Naive thymus-derived CD4-positive, alpha-beta T cell (primary cell): Measurements from ENCODE around the gene GAL3ST2. TPM values are rescaled to one million over a fixed set of nuclear protein-coding genes. Genes with fewer than 3 reads are reported as not detected.

Experiments
- ATAC-seq: fragments of 150-1000 bp; cut with Tn5 transposase; 2 replicates; pipeline ENCODE4 v1.10.0; 2021; ENCODE audit warnings: mild to moderate bottlenecking, moderate library complexity
- CTCF ChIA-PET: fragments of 350-600 bp; sonication (Branson Sonifier 250); formaldehyde crosslinking; loops from one replicate; lab custom pipeline; 2021; ENCODE audit warnings: antibody characterized with exemption; lab: Charles Lee
- POLR2A ChIA-PET: fragments of 350-600 bp; sonication (Branson Sonifier 250); formaldehyde crosslinking; loops from one replicate; lab custom pipeline; 2021; ENCODE audit warnings: antibody characterized with exemption, inconsistent platforms; lab: Charles Lee
- DNase-seq, 9 donors: peaks; one replicate each; pipeline versions ENCODE4 v3.0.0 to v3.0.0-alpha.2; 2020 to 2022; ENCODE audit warnings: mixed read lengths in 1 of 9
- H3K27ac ChIP-seq: one replicate; pipeline ENCODE4 v1.7.0; 2013; ENCODE audit warnings: mild to moderate bottlenecking, low read depth, low read length, moderate library complexity
- H3K27me3 ChIP-seq, 2 donors: one replicate each; pipeline ENCODE4 v1.7.0; 2013; ENCODE audit warnings: low read length in 2 of 2, mild to moderate bottlenecking in 2 of 2, moderate library complexity in 2 of 2; ENCODE audit not compliant: control insufficient read depth in 2 of 2, insufficient read depth in 2 of 2
- H3K36me3 ChIP-seq, 3 experiments: 1 replicate in 2 of 3; 2 replicates in 1 of 3; pipeline ENCODE4 v1.7.0; 2013; ENCODE audit warnings: low read length in 3 of 3, mild to moderate bottlenecking in 3 of 3, moderate library complexity in 1 of 3; ENCODE audit not compliant: insufficient read depth in 3 of 3, control insufficient read depth in 2 of 3
- H3K4me1 ChIP-seq, 2 donors: one replicate each; pipeline ENCODE4 v1.7.0; 2013; ENCODE audit warnings: low read length in 2 of 2, mild to moderate bottlenecking in 2 of 2, moderate library complexity in 1 of 2; ENCODE audit not compliant: control insufficient read depth in 2 of 2, insufficient read depth in 2 of 2
- H3K4me3 ChIP-seq: 2 replicates; pipeline ENCODE4 v1.7.0; 2013; ENCODE audit warnings: mild to moderate bottlenecking, low read length
- H3K9me3 ChIP-seq, 3 experiments: 1 replicate in 2 of 3; 2 replicates in 1 of 3; pipeline ENCODE4 v1.7.0; 2013; ENCODE audit warnings: low read length in 3 of 3; ENCODE audit not compliant: control insufficient read depth in 2 of 3
- H3K27ac Mint-ChIP-seq, 9 donors: one replicate each; pipeline ENCODE4 v1.8.0; 2020 to 2022; ENCODE audit warnings: mixed read lengths in 9 of 9, mild to moderate bottlenecking in 8 of 9, moderate library complexity in 5 of 9, inconsistent platforms in 2 of 9
- H3K27me3 Mint-ChIP-seq, 5 donors: one replicate each; pipeline ENCODE4 v1.8.0; 2021 to 2022; ENCODE audit warnings: mixed read lengths in 5 of 5, mild to moderate bottlenecking in 1 of 5
- H3K36me3 Mint-ChIP-seq, 5 donors: one replicate each; pipeline ENCODE4 v1.8.0; 2020 to 2022; ENCODE audit warnings: mixed read lengths in 5 of 5, mild to moderate bottlenecking in 3 of 5, inconsistent platforms in 1 of 5
- H3K4me1 Mint-ChIP-seq, 7 donors: one replicate each; pipeline ENCODE4 v1.8.0; 2020 to 2022; ENCODE audit warnings: mixed read lengths in 7 of 7, mild to moderate bottlenecking in 3 of 7, inconsistent platforms in 1 of 7
- H3K4me3 Mint-ChIP-seq, 10 donors: one replicate each; pipeline ENCODE4 v1.8.0; 2020 to 2022; ENCODE audit warnings: mild to moderate bottlenecking in 10 of 10, mixed read lengths in 10 of 10, moderate library complexity in 6 of 10, inconsistent platforms in 2 of 10
- H3K9me3 Mint-ChIP-seq, 11 donors: one replicate each; pipeline ENCODE4 v1.8.0; 2020 to 2022; ENCODE audit warnings: mixed read lengths in 11 of 11, mild to moderate bottlenecking in 4 of 11, inconsistent platforms in 1 of 11, moderate library complexity in 1 of 11
- intact Hi-C, 2 donors: fragments of 100-400 bp; cut with micrococcal nuclease; formaldehyde crosslinking; loops; one replicate each; pipeline ENCODE4 v1.15.1; 2023
- polyA plus RNA-seq, 2 donors: library from polyadenylated mRNA; unstranded; fragments of 300-500 nt; fragmentation: Illumina TruSeq; gene quantifications; one replicate each; pipeline ENCODE4 v1.2.3, GENCODE V29; 2021
- total RNA-seq, 6 experiments: library from RNA in 5 of 6; stranded (reverse) in 5 of 6; gene quantifications; 1 replicate in 5 of 6; 2 replicates in 1 of 6; pipeline ENCODE4 v1.2.3 and lab custom pipeline; 2021 to 2026

The GAL3ST2 gene
- total and polyA plus RNA-seq, 7 experiments from 2014 or later: 0.17 to 0.93 (median 0.37) TPM; not detected in 4

DNA sequence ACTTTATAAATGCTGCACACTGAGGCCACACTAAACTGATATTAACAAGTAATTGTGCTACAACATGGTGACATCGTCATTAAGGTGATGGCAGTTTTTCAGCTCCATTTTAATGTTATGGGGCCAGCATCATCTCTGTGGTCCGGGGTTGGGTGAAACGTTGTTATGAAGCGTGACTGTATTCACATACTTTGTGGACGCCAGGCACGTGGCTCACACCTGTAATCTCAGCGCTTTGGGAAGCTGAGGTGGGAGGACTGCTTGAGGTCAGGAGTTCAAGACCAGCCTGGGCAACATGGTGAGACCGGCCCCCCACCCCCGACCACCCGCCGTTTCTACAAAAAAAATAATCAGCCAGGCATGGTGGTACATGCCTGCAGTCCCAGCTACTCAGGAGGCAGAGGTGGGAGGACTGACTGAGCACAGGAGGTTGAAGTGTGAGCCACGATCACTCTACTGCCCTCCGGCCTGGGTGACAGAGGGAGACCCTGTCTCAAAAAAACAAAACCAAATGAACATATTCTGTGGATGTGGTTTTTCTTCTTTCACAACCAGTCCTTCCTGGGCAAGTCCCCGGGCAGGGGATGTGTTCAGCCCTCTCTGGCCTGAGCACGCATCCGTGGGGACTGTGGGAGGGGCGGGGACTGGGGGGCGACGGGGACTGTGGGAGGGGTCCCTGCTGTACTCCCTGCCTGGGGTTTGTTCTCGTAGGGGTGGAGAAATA lies 12.9 kb upstream of the GAL3ST2 start:
- Mint-ChIP-seq H3K4me3 (peak overlapping the region in 1 of 10 donors; percentile 17), H3K4me1 (peaks cover 0 to 15% (median 6%) of the 10 kb centered on the region in 7 donors), H3K27ac (peak overlapping the region in 1 of 9 donors; percentile 57), H3K27me3 (no peaks in the 10 kb centered on the region), H3K9me3 (peaks cover 0 to 12% (median 4%) of the 10 kb centered on the region in 11 donors), H3K36me3 (peaks cover 0 to 21% (median 19%) of the 10 kb centered on the region in 5 donors)
- Histone ChIP-seq H3K27ac (no peak overlapping the region), H3K36me3 (peaks cover 0 to 13% (median 5%) of the 10 kb centered on the region in 3 experiments), H3K9me3 (peaks cover 0 to 5% (median 0%) of the 10 kb centered on the region in 3 experiments), H3K4me3 (no peak overlapping the region), H3K4me1 (peaks cover 0 to 29% of the 10 kb centered on the region in 2 donors), H3K27me3 (no peaks in the 10 kb centered on the region)
- POLR2A ChIA-PET: interaction anchor here (0.5 kb wide), 1 partner anchor 77 kb away, joined by 6 read pairs; no protein-coding TSS in a partner anchor
- DNase-seq (peak in 1 of 9 donors; percentile 1), ATAC-seq (peak; percentile 55)
- CTCF ChIA-PET: no interaction called here
- intact Hi-C loops: no loop called here

- Histone ChIP-seq H3K27me3 (no peaks in the 10 kb centered on the region), H3K4me3 (no peak overlapping the region), H3K36me3 (peaks cover 0 to 9% (median under 1%) of the 10 kb centered on the region in 3 experiments), H3K9me3 (peaks cover 0 to 5% (median 0%) of the 10 kb centered on the region in 3 experiments), H3K4me1 (peaks cover 0 to 29% of the 10 kb centered on the region in 2 donors), H3K27ac (no peak overlapping the region)
- POLR2A ChIA-PET: interaction anchor here (0.5 kb wide), 1 partner anchor 77 kb away, joined by 6 read pairs; no protein-coding TSS in a partner anchor
- no peak overlapping the region for H3K4me3 Mint-ChIP-seq
- peaks cover 0 to 15% (median 12%) of the 10 kb centered on the region in 5 donors for H3K36me3 Mint-ChIP-seq
- CTCF ChIA-PET: no interaction called here
- peak overlapping the region in 2 of 9 donors; percentile 16 to 30 for H3K27ac Mint-ChIP-seq
- DNase-seq (no peak), ATAC-seq (no peak)
- peaks cover 0 to 9% (median 4%) of the 10 kb centered on the region in 11 donors for H3K9me3 Mint-ChIP-seq
- peaks cover 0 to 15% (median 6%) of the 10 kb centered on the region in 7 donors for H3K4me1 Mint-ChIP-seq
- intact Hi-C loops: no loop called here
- H3K27me3 Mint-ChIP-seq: no peaks in the 10 kb centered on the region
Observed at GRCh38 chr2:241764275-241765241, 12.1 kb upstream of the GAL3ST2 start.

DNA sequence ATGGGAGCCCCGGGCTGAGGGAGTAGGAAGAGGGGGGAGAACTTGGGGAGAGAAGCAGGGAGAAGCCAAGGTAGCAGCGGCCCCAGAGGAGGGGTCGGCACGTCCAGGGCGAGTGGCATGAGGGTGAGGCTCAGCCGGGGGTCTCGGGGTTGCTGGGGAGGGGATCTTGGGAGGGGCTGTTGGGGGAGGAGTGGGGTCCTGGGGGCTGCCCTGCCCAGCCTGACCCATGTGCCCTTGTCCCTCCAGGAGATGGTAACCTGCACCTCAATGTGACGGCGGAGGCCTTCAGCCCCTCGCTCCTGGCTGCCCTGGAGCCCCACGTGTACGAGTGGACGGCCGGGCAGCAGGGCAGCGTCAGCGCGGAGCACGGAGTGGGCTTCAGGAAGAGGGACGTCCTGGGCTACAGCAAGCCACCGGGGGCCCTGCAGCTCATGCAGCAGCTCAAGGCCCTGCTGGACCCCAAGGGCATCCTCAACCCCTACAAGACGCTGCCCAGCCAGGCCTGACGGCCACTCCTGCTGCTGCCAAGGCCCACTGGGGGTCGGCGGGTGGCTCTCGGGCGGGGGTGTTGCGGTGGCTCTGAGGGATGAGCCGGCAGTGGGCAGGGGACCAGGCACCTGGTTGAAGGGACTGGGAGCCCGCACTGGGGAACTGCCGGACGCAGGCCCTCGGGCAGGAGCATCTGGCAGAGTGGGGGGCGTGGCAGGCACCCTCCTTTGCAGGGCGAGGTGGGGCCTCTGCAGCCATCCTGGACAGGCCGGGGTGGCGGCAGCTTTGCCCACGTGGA lies 9.0 kb upstream of the GAL3ST2 start:
- no peaks in the 10 kb centered on the region for H3K27me3 Mint-ChIP-seq
- POLR2A ChIA-PET: no interaction called here
- no peak overlapping the region for H3K4me3 ChIP-seq
- H3K27me3 ChIP-seq: no peaks in the 10 kb centered on the region
- peaks cover 0 to 2% (median 0%) of the 10 kb centered on the region in 5 donors for H3K36me3 Mint-ChIP-seq
- no peak overlapping the region for H3K27ac ChIP-seq
- H3K4me3 Mint-ChIP-seq: no peak overlapping the region
- CTCF ChIA-PET: interaction anchor here (0.6 kb wide), 1 partner anchor 1159 kb away, joined by 3 read pairs; no protein-coding TSS in a partner anchor
- ATAC-seq (no peak), DNase-seq (peak in 1 of 9 donors; percentile 16)
- peaks cover 9 to 13% (median 11%) of the 10 kb centered on the region in 7 donors for H3K4me1 Mint-ChIP-seq
- intact Hi-C loops: no loop called here
- peaks cover 3 to 23% of the 10 kb centered on the region in 2 donors for H3K4me1 ChIP-seq
- H3K36me3 ChIP-seq: peaks cover 0 to 5% (median 0%) of the 10 kb centered on the region in 3 experiments
- no peaks in the 10 kb centered on the region for H3K9me3 ChIP-seq
- no peaks in the 10 kb centered on the region for H3K9me3 Mint-ChIP-seq
- no peak overlapping the region for H3K27ac Mint-ChIP-seq

GRCh38 chr2:241768251-241768711 lies 8.3 kb upstream of the GAL3ST2 start:
- ATAC-seq: no peak
- H3K27ac ChIP-seq: no peak overlapping the region
- intact Hi-C loops: no loop called here
- Mint-ChIP-seq H3K4me1 (peaks cover 6 to 14% (median 12%) of the 10 kb centered on the region in 7 donors), H3K4me3 (no peak overlapping the region), H3K27me3 (no peaks in the 10 kb centered on the region), H3K27ac (no peak overlapping the region), H3K9me3 (no peaks in the 10 kb centered on the region), H3K36me3 (no peaks in the 10 kb centered on the region)
- H3K4me3 ChIP-seq: no peak overlapping the region
- no peaks in the 10 kb centered on the region for H3K9me3 ChIP-seq
- CTCF ChIA-PET: interaction anchor here (0.6 kb wide), 1 partner anchor 1159 kb away, joined by 3 read pairs; no protein-coding TSS in a partner anchor
- peak in 1 of 9 donors; percentile 20 for DNase-seq
- H3K27me3 ChIP-seq: no peaks in the 10 kb centered on the region
- H3K4me1 ChIP-seq: peaks cover 8 to 25% of the 10 kb centered on the region in 2 donors
- POLR2A ChIA-PET: no interaction called here
- peaks cover 0 to 4% (median 0%) of the 10 kb centered on the region in 3 experiments for H3K36me3 ChIP-seq

- intact Hi-C loops: no loop called here
- H3K4me3 Mint-ChIP-seq: no peak overlapping the region
- Histone ChIP-seq H3K36me3 (no peaks in the 10 kb centered on the region), H3K4me3 (no peak overlapping the region), H3K9me3 (no peaks in the 10 kb centered on the region), H3K27me3 (no peaks in the 10 kb centered on the region), H3K27ac (no peak overlapping the region), H3K4me1 (peaks cover 8 to 19% of the 10 kb centered on the region in 2 donors)
- H3K27ac Mint-ChIP-seq: no peak overlapping the region
- no peak for ATAC-seq
- POLR2A ChIA-PET: no interaction called here
- CTCF ChIA-PET: no interaction called here
- H3K4me1 Mint-ChIP-seq: peaks cover 6 to 14% (median 12%) of the 10 kb centered on the region in 7 donors
- H3K27me3 Mint-ChIP-seq: no peaks in the 10 kb centered on the region
- no peaks in the 10 kb centered on the region for H3K9me3 Mint-ChIP-seq
- no peaks in the 10 kb centered on the region for H3K36me3 Mint-ChIP-seq
- DNase-seq: peak in 1 of 9 donors; percentile 14
Observed at GRCh38 chr2:241768850-241769249, 7.8 kb upstream of the GAL3ST2 start.

GRCh38 chr2:241769819-241770184 lies 6.8 kb upstream of the GAL3ST2 start:
- no peak overlapping the region for H3K27ac Mint-ChIP-seq
- Histone ChIP-seq H3K4me3 (no peak overlapping the region), H3K36me3 (no peaks in the 10 kb centered on the region), H3K4me1 (peaks cover 8 to 10% of the 10 kb centered on the region in 2 donors), H3K27ac (no peak overlapping the region), H3K9me3 (no peaks in the 10 kb centered on the region), H3K27me3 (no peaks in the 10 kb centered on the region)
- H3K4me1 Mint-ChIP-seq: peaks cover 6 to 14% (median 12%) of the 10 kb centered on the region in 7 donors
- no peaks in the 10 kb centered on the region for H3K36me3 Mint-ChIP-seq
- H3K4me3 Mint-ChIP-seq: no peak overlapping the region
- ChIA-PET CTCF (no interaction called here), POLR2A (no interaction called here)
- H3K27me3 Mint-ChIP-seq: no peaks in the 10 kb centered on the region
- no peak for ATAC-seq
- no peaks in the 10 kb centered on the region for H3K9me3 Mint-ChIP-seq
- intact Hi-C loops: no loop called here
- DNase-seq: peak in 1 of 9 donors; percentile 16
